ENCODE results near the gene HNRNPLL. TPM values are rescaled to one million over a fixed set of nuclear protein-coding genes. Genes with fewer than 3 reads are reported as not detected.
A peak's percentile ranks its signal among the peaks of the same experiment; 100 is the strongest.

Gene HNRNPLL
- total and polyA plus RNA-seq, 2 experiments from 2014 or later: 42.5 to 53.4 TPM

DNA sequence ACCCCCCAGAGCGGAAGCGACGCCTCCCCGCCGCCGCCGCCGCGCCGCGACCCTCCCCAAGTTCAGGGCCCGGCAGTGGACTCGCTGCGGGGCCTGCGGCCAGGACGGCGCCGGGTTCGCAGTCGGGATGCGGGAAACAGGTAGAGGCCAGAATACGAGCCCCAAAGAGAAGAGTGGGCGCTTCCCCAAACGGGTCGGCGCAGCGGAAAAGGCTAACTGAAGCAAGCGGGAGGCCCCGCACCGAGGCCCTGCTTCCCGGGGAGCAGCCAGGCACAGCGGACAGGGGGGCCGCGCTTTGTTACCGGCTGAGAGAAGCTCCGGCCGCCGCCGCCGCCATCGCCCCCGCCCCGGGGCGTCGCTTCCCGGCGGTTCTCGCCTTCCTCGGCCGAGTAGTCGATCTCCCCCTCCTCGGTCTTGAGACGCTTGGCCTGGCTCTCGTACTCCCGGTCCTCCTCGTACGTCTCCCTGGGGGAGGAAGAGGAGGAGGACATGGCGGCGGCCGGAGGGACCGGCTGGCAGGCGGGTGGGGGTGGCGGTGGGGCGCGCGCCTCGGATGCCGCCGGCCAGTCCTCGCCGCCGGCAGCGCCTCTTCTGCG lies 494 bp downstream of the HNRNPLL start:
- peak overlapping the region; percentile 94 for H3K27ac ChIP-seq (ENCODE audit: low read depth)
- no peaks in the 10 kb centered on the region for H3K9me2 ChIP-seq (ENCODE audit: insufficient read depth)
- no peaks in the 10 kb centered on the region for H3K9me3 Mint-ChIP-seq
- peaks cover 31% of the 10 kb centered on the region for H3K4me1 ChIP-seq (ENCODE audit: insufficient read depth)
- H3K4me3 Mint-ChIP-seq: peak overlapping the region; percentile 97
- H4K20me1 ChIP-seq (replicated peaks; ENCODE audit: insufficient read depth): peaks cover 24% of the 10 kb centered on the region
- H3K27ac Mint-ChIP-seq: peak overlapping the region; percentile 96
- no peak overlapping the region for H2AFZ ChIP-seq
- H3F3A ChIP-seq (replicated peaks; ENCODE audit: low read depth): no peaks in the 10 kb centered on the region
- H3K4me3 ChIP-seq: peak overlapping the region; percentile 63
- DNase-seq (ENCODE audit: low spot score) (peak; percentile 57), ATAC-seq (peak; percentile 8)
- TF ChIP-seq EZH2 (IDR thresholded peaks at IDR 0.05; ENCODE audit: low read depth, unreplicated experiment): no peak
- TF ChIP-seq, protein P1, sequence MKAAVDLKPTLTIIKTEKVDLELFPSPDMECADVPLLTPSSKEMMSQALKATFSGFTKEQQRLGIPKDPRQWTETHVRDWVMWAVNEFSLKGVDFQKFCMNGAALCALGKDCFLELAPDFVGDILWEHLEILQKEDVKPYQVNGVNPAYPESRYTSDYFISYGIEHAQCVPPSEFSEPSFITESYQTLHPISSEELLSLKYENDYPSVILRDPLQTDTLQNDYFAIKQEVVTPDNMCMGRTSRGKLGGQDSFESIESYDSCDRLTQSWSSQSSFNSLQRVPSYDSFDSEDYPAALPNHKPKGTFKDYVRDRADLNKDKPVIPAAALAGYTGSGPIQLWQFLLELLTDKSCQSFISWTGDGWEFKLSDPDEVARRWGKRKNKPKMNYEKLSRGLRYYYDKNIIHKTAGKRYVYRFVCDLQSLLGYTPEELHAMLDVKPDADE (IDR thresholded peaks at IDR 0.05): no peak
- no peaks in the 10 kb centered on the region for H3K27me3 ChIP-seq (ENCODE audit: insufficient read depth)
- H3K36me3 ChIP-seq (ENCODE audit: insufficient read depth): no peaks in the 10 kb centered on the region
- H3K4me2 ChIP-seq: peak overlapping the region; percentile 88
- no peaks in the 10 kb centered on the region; the same call in 2 of the 3 replicates for H3K36me3 Mint-ChIP-seq (ENCODE audit: low read depth)
- peaks cover 6% of the 10 kb centered on the region for H3K27me3 Mint-ChIP-seq (ENCODE audit: insufficient read depth, low read depth, poor library complexity)
- H3K4me1 Mint-ChIP-seq: peaks cover 39% of the 10 kb centered on the region
- H3K79me2 ChIP-seq (replicated peaks; ENCODE audit: insufficient read depth): peaks cover 47% of the 10 kb centered on the region

DNA sequence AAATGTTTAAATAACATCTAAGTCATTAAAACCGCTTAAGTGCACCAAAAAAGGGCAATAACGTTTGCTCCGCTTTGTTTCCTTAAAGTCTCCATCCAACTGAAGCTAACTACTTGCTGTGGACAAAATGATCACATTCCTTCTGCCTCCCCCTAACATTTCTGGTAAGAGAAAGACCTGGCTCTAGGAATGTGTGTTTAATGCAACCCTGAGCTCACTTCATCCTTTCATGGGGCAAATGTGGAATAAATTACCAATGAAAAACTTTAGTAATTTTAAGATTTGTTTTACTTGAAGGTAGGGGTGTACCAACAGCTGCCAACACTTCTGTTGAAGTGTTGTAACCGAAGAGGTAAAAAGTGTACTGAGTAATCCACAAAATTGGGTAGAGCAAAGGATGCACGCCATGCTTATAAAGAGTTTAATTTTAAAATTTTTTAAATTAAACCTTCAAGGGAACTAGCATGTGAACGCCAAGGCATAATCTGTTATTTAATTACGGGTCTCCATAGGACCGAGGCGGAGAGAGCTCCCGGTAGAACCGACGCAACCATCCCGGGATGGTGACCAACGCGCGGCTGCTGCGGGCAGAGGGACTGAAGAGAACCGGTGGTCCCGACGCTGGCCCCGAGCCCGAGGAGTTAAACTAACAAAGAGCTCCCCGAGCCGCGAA lies 1.1 kb downstream of the HNRNPLL start:
- Mint-ChIP-seq H3K36me3 (ENCODE audit: low read depth) (no peaks in the 10 kb centered on the region; the same call in 2 of the 3 replicates), H3K4me3 (peak overlapping the region; percentile 97), H3K27me3 (ENCODE audit: insufficient read depth, low read depth, poor library complexity) (peaks cover 8% of the 10 kb centered on the region), H3K9me3 (no peaks in the 10 kb centered on the region), H3K27ac (peak overlapping the region; percentile 96), H3K4me1 (peaks cover 45% of the 10 kb centered on the region)
- H3K4me1 ChIP-seq (ENCODE audit: insufficient read depth): peaks cover 35% of the 10 kb centered on the region
- H3K79me2 ChIP-seq (replicated peaks; ENCODE audit: insufficient read depth): peaks cover 53% of the 10 kb centered on the region
- peaks cover 27% of the 10 kb centered on the region for H4K20me1 ChIP-seq (replicated peaks; ENCODE audit: insufficient read depth)
- H3K27me3 ChIP-seq (ENCODE audit: insufficient read depth): no peaks in the 10 kb centered on the region
- ATAC-seq (no peak), DNase-seq (ENCODE audit: low spot score) (peak; percentile 56)
- peak overlapping the region; percentile 94 for H3K27ac ChIP-seq (ENCODE audit: low read depth)
- TF ChIP-seq POLR2AphosphoS5 (IDR thresholded peaks at IDR 0.05; ENCODE audit: low read depth): peak; percentile 12; the same call in 1 of the 2 replicates
- TF ChIP-seq, protein P2, sequence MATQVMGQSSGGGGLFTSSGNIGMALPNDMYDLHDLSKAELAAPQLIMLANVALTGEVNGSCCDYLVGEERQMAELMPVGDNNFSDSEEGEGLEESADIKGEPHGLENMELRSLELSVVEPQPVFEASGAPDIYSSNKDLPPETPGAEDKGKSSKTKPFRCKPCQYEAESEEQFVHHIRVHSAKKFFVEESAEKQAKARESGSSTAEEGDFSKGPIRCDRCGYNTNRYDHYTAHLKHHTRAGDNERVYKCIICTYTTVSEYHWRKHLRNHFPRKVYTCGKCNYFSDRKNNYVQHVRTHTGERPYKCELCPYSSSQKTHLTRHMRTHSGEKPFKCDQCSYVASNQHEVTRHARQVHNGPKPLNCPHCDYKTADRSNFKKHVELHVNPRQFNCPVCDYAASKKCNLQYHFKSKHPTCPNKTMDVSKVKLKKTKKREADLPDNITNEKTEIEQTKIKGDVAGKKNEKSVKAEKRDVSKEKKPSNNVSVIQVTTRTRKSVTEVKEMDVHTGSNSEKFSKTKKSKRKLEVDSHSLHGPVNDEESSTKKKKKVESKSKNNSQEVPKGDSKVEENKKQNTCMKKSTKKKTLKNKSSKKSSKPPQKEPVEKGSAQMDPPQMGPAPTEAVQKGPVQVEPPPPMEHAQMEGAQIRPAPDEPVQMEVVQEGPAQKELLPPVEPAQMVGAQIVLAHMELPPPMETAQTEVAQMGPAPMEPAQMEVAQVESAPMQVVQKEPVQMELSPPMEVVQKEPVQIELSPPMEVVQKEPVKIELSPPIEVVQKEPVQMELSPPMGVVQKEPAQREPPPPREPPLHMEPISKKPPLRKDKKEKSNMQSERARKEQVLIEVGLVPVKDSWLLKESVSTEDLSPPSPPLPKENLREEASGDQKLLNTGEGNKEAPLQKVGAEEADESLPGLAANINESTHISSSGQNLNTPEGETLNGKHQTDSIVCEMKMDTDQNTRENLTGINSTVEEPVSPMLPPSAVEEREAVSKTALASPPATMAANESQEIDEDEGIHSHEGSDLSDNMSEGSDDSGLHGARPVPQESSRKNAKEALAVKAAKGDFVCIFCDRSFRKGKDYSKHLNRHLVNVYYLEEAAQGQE (IDR thresholded peaks at IDR 0.05; ENCODE audit: unreplicated experiment): no peak
- H3F3A ChIP-seq (replicated peaks; ENCODE audit: low read depth): no peaks in the 10 kb centered on the region
- H2AFZ ChIP-seq: no peak overlapping the region
- peak overlapping the region; percentile 63 for H3K4me3 ChIP-seq
- no peaks in the 10 kb centered on the region for H3K36me3 ChIP-seq (ENCODE audit: insufficient read depth)
- peak overlapping the region; percentile 88 for H3K4me2 ChIP-seq
- no peaks in the 10 kb centered on the region for H3K9me2 ChIP-seq (ENCODE audit: insufficient read depth)
